LHCN-M2 (cell line): ENCODE measurements around the gene SASS6. TPM values are rescaled to one million over a fixed set of nuclear protein-coding genes. Genes with fewer than 3 reads are reported as not detected.
A peak's percentile ranks its signal among the peaks of the same experiment; 100 is the strongest.

ENCODE experiments used
- DNase-seq: peaks from one replicate; pipeline ENCODE4 v3.0.0-alpha.2; 2012; ENCODE audit warnings: low read depth
- total RNA-seq: library from RNA; depleted of rRNA; stranded (reverse); fragments of >200 nt; gene quantifications from 2 replicates; pipeline ENCODE4 v1.2.3, GENCODE V29; 2014

The SASS6 gene
- total RNA-seq, 1 experiment from 2014 or later: 8.8 TPM

DNA sequence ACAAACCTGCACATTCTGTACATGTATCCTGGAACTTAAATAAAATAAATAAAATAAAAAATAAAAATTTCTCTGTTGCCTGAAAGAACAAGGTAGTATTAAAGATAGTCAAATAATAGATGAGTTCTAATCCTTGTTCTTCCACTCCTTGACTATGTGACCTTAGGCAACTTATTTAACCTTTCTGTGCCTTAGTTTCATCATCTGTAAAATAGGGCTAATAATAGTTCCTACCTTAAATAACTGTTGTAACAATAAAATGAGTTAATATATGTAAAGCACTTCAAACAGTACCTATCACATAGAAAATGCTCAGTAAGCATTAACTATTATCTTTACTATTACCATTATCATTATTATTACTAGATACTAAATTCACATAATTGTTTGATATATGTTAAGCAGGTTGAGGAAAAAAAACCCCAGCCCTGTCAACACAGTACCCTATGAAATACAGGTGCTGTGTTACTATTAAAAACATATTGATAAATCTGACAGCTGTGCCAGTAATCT, 23.1 kb downstream of the SASS6 start:
- DNase-seq: no peak

DNA sequence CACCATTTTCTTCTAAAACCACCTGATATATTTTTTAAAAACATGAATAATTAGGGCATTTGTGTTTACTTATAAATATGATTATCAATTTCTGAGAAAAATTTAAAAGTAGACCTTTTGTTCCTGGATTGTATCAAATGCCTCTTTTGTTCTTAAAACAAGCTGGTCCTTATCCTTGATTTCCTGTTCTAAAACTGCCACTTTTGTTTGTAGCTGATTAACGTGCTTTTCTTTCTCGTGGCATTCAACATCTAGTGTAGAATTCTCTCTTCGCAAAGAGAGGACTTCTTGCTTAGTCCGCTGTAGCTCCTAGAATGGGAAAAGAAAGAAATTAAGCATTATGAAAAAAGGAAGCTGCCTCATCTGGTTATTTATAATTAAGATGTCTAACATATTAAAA, 25.0 kb downstream of the SASS6 start:
- DNase-seq: no peak

DNA sequence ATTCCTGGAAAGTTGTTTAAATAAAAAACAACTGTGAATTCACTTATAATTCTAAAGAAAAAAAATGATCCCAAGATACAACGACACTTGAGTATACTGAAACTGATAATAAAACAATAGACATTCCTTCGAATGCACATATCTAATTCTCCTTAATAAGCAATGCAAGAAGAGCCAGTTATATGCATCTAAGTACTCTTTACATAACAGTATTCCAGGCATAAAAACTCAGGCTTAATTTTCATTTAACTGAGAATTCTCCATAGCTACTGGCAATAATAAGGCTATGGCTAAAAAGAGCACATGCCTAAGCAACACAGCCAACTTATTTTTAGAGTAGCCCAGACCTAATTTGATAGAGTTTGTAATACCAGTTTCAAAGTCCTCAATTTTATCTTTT, 31.2 kb downstream of the SASS6 start:
- no peak for DNase-seq

DNA sequence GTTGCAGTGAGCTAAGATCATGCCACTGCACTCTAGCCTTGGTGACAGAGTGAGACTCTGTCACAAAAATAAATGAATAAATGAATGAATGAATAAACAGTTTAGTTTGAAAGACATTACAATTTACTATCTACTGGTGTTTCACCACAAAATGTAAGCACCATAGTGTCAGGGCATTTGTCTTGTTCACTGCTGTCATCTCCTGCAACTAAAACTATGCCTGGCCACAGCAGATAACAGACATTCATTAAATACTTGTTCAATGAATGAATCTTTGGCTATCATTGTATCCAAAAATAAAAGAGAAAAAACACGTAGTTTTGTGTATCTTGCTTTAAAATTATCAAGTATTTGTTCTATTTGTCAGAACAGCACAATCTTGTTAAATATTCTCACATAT, 32.5 kb downstream of the SASS6 start:
- DNase-seq: no peak

DNA sequence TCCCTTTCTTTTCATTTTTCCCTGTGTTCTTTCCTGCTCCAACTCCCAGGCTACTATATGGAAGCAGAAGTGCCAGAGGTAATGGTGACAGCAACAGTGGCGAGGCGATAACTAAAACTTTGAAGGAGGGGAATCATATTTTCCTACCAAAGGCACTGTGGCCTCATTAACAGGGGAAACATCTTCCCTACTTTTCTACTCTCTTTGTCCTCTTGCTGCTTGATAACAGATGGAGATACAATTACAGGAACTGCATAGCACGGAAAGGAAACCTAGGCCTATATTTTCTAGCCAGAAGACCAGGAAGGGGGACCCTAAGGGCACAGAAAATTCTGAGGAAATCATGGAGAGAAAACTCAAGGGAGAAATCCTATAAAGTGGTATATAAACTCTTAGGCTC, 42.3 kb downstream of the SASS6 start:
- no peak for DNase-seq

DNA sequence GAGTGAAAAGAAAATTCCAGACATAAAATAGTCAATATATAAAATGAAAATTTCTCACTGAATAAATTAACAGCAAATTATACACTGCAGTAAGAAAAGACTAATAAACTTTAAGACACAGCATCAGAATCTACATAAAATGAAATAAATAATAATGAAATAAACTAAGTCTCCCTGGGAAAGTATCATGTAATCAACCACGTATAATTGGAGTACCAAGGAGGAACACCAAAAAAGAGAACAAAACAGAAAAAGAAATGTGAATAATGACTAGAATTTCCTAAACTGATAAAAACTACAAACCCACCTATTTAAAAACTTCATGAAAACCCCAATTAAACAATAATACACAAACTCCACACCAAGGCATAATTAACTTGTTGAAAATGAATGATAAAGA, 43.6 kb downstream of the SASS6 start:
- no peak for DNase-seq

DNA sequence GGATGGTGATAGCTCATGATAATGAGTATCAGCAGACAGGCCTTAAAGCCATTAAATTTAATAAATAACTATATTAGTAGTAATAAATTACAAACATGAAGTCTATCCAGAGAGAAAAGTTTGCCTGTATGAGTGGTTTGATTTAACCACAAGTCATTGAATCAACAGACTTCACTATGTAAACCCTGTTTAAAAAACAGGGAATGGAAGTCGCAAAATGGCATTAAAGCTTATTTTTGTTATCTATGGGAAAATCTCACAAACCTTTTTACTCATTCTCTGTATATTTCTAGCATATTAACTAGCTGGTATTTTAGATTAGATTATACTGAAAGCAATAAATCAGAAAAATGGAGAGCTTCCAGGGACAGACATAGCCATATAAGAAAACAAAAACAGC, 45.3 kb downstream of the SASS6 start:
- DNase-seq: no peak

DNA sequence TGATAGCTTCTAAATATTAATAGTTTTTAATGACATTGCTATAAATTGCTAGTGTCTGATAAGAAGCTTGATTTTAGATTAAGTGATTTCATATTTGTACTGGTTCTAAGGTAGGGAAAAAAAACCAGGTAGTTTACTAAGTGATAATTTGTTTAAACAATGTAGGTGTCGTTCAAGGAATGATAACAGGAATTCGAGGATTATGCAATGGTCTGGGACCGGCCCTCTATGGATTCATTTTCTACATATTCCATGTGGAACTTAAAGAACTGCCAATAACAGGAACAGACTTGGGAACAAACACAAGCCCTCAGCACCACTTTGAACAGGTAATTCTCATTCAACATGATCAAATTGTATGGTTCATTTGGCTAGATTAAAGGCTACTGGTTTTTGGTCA, 52.4 kb downstream of the SASS6 start:
- no peak for DNase-seq

DNA sequence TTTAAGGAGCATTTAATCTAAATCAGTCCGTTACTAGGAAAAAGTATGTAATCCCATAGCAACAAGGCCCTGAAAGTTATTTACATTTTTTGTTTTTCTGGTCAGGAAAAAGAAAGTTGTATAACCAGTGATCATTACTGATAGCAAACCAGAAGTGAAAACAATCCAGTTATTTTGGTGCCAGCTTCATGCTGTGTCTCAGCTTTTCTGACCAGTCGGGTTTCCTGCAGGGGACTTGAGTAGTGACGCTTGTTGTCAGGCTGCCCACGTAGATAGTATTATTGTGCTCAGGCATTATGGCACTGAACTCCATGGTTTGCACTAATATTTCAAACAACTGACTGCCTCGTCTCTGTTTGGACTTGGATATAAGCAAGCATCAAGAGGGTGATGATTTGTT, 55.2 kb downstream of the SASS6 start:
- no peak for DNase-seq

DNA sequence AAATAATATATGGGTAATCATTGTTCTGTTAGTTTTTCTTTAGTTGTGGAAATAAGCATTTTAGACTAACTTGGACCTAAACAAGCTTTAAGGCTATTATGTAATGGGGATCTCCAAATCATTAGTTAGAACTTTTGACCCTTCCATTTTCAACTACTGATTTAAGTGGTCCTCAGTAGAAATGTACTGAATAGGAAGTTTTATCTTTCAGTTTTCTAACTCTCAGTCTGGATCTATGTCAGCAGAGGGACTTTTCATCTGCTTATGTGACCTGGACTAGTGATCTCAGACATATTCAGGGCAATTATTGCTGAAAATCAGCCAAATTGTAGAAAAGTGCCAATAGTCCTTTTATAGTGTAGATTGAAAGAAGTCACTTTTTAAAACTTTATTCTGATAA, 56.0 kb downstream of the SASS6 start:
- no peak for DNase-seq

DNA sequence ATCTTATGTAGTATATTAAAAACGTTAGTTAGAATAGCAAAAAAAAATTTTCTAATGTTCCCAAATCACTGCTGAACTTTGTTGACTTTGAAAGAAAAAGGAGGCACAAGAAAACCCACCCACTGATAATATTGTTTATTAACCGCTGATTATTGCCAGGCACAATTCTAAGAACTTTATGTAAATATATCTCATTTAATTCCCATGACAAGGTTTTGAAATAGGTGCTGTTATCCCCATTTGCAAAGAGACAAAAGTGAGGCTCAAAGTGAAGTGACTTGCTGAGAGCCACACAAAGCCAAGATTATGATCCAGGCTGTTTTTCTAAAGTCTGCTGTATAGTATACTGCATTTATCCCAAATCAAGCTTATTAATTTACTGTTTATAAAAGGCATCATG, 56.4 kb downstream of the SASS6 start:
- DNase-seq: no peak

DNA sequence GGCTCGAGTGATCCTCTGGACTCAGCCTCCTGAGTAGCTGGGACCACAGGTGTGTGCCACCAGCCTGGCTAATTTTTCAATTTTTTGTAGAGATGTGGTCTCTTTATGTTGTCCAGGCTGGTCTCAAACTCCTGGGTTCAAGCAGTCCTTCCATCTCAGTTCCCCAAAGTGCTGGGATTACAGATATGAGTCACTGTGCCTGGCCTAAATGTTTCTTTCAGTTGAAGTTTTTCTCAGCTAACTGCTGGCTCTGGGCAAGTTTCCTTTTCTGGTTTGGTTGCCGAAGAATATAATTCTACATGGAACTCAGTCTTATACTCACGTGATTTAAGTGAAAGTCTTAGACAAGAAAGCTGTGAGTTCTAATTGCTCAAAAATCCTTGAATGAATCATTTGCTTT, 57.0 kb downstream of the SASS6 start:
- peak; percentile 38 for DNase-seq

DNA sequence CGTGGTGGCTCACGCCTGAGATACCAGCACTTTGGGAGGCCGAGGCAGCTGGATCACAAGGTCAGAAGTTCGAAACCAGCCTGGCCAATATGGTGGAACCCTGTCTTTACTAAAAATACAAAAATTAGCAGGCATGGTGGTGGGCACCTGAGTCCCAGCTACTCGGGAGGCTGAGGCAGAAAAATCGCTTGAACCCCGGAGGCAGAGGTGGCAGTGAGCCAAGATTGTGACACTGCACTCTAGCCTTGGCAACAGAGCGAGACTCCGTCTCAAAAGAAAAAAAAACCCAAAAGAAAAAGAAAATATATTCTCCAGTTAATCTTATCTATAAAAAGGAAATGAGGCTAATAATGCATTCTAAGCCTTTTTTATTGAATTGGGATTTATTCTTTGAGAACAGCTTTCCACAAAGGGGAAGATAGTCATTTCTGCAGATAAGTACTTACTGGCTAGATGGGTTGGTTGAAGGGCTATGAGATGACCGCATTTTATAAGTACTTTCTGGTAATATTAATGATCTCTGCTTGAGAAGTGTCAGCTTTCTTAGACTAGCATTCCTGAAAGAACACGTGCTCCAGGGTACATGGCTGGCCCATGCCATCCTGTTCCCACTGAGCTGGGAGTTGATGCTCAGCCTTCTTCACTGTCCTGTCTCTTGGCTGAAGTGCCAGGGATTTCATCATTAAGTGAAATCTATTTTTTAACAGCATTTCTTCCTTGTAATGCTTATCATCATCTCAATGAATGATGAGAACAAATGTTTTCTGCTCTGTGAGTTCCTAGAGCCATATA, 57.9 kb downstream of the SASS6 start:
- DNase-seq: peak; percentile 20

DNA sequence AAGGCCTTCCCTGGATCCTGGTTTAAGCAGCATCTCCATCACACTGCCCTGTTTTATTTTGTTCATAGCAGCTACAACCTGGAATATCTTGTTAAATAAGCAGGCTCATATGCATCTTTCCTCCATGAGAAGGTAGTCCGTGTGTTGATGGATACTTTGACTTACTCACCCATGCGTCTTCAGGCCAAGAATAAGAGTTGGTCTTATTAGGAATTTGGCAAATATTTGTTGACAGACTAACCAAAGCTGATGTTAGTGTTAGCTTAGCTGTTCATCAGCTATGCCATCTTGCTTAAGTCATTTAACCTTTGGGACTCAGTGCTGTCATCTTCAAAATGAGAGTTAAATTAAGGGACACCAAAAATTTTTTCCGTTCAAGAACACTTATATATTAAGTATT, 59.2 kb downstream of the SASS6 start:
- no peak for DNase-seq

DNA sequence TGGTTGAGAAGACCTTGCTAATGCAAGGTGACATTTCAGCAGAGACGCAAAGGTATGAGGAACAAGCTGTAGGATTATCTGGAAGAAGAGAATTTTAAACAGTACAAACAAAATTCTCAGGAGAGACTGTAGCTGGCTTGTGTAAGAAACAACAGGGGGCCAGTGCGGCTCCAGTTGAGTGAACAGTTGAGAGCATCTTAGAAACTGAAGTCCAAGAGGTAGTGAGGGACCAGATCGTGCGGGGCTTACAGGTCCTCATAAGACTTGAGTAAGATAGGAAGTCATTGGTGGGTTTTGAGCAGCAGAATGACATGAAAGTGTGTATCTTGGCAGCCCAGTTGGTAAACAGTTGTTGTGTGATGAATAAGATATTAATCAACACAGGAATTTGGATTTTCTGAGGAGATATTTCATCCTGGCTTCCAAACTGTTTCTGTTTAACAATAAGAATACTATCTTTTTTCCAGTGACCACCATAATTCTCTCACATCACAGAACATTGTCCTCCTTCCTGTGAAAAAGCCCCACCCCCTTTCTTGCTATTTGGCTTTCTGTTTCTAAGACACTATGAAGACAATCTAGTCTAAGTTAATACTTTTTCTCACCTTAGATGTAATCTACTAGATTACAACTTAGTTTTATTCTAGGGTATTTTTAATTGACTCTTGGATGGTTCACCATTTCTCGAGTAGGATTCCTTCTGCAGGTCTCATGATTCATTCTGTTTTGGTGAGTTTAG, 62.4 kb downstream of the SASS6 start:
- no peak for DNase-seq

DNA sequence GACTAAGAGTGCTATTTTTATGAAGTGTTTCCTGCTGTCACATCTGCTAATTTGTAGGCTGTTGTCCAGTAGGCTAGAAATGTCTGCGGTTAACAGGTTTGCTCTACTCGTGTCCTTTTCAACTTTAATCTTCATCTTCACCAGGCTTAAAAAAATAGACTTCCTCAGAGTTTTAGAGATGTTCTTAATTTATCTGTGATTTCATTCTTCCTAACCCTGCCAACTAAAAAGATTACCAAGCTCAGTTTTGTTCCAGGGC, 66.8 kb downstream of the SASS6 start:
- DNase-seq: no peak

DNA sequence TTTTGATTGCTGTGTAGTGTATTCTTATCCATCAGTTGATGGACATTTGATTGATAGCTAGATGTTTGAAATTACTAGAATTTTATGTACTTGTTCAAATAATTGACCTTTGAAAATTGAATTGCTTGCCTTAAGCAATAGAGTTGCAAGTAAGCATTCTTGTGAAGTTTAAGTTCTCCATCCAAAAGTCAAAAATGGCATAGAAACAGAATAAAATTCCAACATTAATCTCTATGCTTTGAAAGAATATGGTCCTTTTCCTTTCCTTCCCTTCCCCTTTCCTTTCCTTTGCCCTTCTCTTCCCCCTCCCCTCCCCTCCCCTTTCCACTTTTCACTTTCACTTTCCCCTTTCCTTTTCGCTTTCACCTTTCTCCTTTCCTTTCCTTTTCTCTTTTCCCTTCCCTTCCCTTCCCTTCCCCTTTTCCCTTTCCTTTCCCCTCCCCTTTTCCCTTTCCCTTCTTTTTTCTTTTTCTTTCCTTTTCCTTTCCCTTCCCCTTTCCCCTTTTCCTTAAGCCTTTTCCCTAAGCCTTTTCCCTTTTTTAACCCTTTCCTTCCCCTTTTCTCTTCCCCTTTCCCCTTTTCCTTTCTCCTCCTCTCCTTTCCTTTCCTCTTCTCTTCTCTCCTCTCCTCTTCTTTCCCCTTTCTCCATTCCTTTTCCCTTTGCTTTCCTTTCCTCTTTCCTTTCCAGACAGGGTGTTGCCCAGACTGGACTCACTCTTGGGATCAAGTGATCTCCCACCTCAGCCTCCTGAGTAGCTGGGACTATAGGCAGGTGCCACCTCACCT, 67.4 kb downstream of the SASS6 start:
- DNase-seq: no peak

DNA sequence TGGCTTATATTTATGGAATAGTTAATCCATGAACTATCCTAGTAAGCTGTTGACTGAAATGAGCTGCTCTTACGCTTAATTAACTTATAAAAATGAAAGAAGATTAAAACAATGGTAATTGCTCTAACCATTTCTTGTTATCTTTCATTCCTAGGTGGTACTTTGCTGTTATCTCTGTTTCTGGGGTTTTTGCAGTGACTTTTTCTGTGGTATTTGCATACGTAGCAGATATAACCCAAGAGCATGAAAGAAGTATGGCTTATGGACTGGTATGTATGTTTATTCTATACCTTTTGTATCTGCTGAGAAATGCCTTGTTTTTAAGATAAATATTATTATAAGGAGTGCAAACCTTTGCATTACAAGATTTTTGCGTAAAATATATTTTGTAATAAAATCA, 71.0 kb downstream of the SASS6 start:
- DNase-seq: no peak

DNA sequence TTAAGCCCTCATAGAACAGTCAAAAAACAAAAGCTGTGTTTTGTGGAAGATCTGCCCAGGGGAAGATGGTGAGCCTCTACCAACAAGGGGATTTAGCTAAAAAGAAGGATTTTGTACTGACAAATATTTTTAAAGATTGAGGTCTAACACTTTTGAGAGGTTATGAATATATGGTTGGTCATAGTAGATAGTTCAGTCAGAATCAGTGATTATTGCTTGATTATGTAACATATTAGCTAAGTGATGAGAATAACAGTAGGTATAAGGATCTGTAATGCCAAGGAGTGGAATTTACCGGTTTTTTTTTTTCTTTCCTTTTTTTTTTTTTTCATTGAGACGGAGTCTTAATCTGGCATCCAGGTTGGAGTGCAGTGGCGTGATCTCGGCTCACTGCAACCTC, 79.0 kb downstream of the SASS6 start:
- no peak for DNase-seq

DNA sequence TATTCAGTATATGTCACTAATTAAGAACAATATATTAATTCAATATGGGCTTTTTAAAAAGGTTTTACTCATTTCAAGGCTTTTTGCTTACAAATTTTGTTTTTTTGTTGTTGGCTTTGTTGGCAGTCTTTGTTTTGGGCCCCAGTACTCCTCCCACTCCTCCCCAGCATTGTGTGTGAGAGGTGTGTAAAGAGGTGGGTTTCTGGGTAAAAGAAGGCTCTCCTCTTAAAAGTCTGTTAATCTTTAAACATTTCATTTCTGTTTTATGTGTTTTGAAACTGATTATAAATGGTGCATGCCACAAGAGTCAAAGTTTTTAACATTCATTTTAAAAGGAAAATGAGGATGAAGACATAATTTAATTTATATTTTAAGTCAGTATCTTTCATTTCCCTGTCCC, 79.6 kb downstream of the SASS6 start:
- DNase-seq: no peak

DNA sequence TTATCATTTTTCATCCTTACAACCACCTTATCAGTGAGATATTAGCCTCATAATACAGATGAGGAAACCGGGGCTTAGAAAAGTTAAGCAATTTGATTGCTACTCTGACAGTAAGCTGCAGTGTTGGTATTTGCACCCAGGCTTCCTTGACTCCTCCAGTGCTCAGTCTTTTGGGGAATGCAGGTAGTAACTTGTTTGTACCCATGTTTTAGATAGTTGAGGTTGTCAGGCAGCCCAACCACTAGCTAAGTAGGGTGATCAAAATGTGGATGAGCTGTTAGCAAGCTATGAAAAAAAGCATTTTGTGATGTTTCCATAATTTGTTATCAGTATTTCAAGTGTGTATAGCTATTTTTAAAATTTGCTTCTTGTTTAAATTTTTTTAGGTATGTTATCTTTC, 80.8 kb downstream of the SASS6 start:
- DNase-seq: no peak

DNA sequence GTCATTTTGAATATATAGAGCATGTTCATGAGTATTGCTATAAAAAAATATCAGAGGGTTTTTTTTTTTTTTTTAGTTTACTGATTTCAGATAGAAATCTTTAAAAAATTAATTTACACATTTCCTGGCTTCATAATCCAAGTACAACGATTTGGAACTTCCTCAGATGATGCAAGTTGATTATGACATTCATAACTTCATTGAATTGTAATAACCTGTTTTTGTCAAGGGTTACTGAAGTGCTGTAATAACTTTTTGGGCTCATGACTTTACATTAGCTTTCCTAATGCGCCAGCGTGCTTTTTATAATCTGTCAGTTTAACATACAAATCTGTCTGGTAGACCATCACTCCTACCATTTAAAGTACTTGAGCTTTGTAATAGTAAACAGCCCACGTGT, 81.3 kb downstream of the SASS6 start:
- no peak for DNase-seq

DNA sequence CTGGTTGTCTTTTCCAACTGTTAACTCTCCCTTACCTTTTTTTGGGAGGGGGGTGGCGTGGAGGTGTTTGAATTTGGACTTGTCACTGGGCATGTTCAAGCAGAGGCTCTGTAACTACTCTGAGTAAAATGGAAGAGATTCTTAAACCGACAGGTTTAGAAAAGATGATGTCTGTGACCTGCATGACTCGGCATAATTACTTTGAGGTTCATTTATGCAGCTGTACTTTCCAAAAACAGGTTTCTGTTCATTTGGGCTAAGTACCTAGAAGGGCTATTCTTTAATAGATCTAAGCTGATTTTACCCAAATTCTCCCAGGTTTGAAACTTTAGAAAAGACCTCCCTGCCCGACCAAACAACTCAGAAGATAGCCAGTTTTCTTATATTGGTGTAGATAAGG, 82.6 kb downstream of the SASS6 start:
- DNase-seq: no peak
